ENCODE results near the gene LY6G6D. TPM values are rescaled to one million over a fixed set of nuclear protein-coding genes. Genes with fewer than 3 reads are reported as not detected.

Gene LY6G6D
- total and polyA plus RNA-seq, 2 of the 13 experiments (the other 11 are each of a cell fraction or from before 2014, with no cell fraction given), result not detected

DNA sequence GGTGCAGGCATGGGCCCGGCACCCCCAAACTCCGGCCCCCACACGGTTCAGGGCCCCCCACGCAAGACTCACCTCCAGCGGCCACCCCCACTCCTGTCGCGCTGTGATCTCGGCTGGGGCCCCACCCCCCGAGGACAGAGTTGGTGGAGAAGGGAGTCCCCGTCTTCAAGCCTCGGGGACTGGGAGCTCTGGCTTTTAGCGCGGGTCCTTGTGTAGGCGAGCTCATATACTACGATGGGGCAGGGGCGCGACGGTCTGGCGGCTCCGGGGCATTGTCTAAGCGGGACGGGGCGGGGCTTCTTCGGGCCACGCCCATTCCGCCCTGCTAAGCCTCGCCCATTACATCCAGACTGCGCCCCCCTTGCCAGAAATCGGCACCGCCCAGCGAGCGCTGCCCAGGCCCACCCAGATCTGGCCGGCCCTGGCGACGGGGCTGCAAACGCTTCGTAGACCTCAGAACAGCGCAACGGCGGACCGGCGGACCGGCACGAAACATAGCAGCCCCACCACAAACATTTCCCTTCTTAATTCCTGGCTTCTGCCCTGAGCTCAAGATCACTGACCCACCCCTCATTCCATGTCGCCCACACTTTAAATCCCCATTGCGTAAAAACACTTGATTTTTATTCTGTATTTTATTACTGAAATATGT, 15.0 kb downstream of the LY6G6D start (continued):
- peak; percentile 1 for TF ChIP-seq CBX1 (IDR thresholded peaks at IDR 0.05; ENCODE audit: low read depth)
- TF ChIP-seq, protein P1, sequence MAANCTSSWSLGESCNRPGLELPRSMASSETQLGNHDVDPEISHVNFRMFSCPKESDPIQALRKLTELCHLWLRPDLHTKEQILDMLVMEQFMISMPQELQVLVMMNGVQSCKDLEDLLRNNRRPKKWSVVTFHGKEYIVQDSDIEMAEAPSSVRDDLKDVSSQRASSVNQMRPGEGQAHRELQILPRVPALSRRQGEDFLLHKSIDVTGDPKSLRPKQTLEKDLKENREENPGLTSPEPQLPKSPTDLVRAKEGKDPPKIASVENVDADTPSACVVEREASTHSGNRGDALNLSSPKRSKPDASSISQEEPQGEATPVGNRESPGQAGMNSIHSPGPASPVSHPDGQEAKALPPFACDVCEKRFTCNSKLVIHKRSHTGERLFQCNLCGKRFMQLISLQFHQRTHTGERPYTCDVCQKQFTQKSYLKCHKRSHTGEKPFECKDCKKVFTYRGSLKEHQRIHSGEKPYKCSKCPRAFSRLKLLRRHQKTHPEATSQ (CRISPR knock-in tag; IDR thresholded peaks at IDR 0.05; ENCODE audit: borderline replicate concordance), result peak; percentile 79; the same call in 1 of the 2 replicates
- TF ChIP-seq ZNF333 (CRISPR knock-in tag; IDR thresholded peaks at IDR 0.05; ENCODE audit: borderline replicate concordance), result peak; percentile 56; the same call in 1 of the 2 replicates
- TF ChIP-seq YEATS4 (CRISPR knock-in tag; IDR thresholded peaks at IDR 0.05; ENCODE audit: borderline replicate concordance), result 0 out of 2 replicates have a peak, but pooled peaks have one; percentile 2
- TF ChIP-seq, protein P2, sequence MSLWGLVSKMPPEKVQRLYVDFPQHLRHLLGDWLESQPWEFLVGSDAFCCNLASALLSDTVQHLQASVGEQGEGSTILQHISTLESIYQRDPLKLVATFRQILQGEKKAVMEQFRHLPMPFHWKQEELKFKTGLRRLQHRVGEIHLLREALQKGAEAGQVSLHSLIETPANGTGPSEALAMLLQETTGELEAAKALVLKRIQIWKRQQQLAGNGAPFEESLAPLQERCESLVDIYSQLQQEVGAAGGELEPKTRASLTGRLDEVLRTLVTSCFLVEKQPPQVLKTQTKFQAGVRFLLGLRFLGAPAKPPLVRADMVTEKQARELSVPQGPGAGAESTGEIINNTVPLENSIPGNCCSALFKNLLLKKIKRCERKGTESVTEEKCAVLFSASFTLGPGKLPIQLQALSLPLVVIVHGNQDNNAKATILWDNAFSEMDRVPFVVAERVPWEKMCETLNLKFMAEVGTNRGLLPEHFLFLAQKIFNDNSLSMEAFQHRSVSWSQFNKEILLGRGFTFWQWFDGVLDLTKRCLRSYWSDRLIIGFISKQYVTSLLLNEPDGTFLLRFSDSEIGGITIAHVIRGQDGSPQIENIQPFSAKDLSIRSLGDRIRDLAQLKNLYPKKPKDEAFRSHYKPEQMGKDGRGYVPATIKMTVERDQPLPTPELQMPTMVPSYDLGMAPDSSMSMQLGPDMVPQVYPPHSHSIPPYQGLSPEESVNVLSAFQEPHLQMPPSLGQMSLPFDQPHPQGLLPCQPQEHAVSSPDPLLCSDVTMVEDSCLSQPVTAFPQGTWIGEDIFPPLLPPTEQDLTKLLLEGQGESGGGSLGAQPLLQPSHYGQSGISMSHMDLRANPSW (CRISPR knock-in tag; IDR thresholded peaks at IDR 0.05; ENCODE audit: borderline replicate concordance), result no peak; the same call in 1 of the 2 replicates
- TF ChIP-seq MAFK (conservative IDR thresholded peaks at IDR 0.05 in 1 of 2, IDR thresholded peaks at IDR 0.05 in 1 of 2; ENCODE audit: low read length in 2 of 2), result no peak
- TF ChIP-seq, protein P3, sequence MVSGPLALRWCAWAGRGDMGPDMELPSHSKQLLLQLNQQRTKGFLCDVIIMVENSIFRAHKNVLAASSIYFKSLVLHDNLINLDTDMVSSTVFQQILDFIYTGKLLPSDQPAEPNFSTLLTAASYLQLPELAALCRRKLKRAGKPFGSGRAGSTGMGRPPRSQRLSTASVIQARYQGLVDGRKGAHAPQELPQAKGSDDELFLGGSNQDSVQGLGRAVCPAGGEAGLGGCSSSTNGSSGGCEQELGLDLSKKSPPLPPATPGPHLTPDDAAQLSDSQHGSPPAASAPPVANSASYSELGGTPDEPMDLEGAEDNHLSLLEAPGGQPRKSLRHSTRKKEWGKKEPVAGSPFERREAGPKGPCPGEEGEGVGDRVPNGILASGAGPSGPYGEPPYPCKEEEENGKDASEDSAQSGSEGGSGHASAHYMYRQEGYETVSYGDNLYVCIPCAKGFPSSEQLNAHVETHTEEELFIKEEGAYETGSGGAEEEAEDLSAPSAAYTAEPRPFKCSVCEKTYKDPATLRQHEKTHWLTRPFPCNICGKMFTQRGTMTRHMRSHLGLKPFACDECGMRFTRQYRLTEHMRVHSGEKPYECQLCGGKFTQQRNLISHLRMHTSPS (CRISPR knock-in tag; IDR thresholded peaks at IDR 0.05; ENCODE audit: low read depth), result no peak; the same call in 1 of the 2 replicates
- TF ChIP-seq MZF1 (CRISPR knock-in tag; IDR thresholded peaks at IDR 0.05; ENCODE audit: borderline replicate concordance), result no peak
- no peak for TF ChIP-seq ZBTB8A (CRISPR knock-in tag; IDR thresholded peaks at IDR 0.05; ENCODE audit: borderline replicate concordance, low read depth)
- no peak for TF ChIP-seq ZNF550 (CRISPR knock-in tag; IDR thresholded peaks at IDR 0.05; ENCODE audit: borderline replicate concordance)
- TF ChIP-seq SALL1 (CRISPR knock-in tag; IDR thresholded peaks at IDR 0.05), result no peak; the same call in none of the 2 replicates
- TF ChIP-seq HIVEP1 (CRISPR knock-in tag; IDR thresholded peaks at IDR 0.05), result no peak
- no peak for TF ChIP-seq HDAC2 (CRISPR knock-in tag; IDR thresholded peaks at IDR 0.05)
- no peak for TF ChIP-seq NR2F6 (IDR thresholded peaks at IDR 0.05)
- no peak for TF ChIP-seq NR2F6 (CRISPR knock-in tag; IDR thresholded peaks at IDR 0.05)
- TF ChIP-seq, protein P4, sequence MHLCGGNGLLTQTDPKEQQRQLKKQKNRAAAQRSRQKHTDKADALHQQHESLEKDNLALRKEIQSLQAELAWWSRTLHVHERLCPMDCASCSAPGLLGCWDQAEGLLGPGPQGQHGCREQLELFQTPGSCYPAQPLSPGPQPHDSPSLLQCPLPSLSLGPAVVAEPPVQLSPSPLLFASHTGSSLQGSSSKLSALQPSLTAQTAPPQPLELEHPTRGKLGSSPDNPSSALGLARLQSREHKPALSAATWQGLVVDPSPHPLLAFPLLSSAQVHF (CRISPR knock-in tag; IDR thresholded peaks at IDR 0.05), result peak; percentile 79
- TF ChIP-seq IKZF4 (CRISPR knock-in tag; IDR thresholded peaks at IDR 0.05; ENCODE audit: borderline replicate concordance, low read depth, not compliant biosample characterization), result no peak
- peak; percentile 95; the same call in 1 of the 2 replicates for TF ChIP-seq CCDC6 (CRISPR knock-in tag; IDR thresholded peaks at IDR 0.05)
- TF ChIP-seq MLLT10 (CRISPR knock-in tag; IDR thresholded peaks at IDR 0.05), result no peak
- TF ChIP-seq ZBTB7A (CRISPR knock-in tag; IDR thresholded peaks at IDR 0.05), result peak; percentile 60; the same call in 1 of the 2 replicates

Measured in HepG2 (cell line).